Measurements from ENCODE around the gene TIGAR. TPM values are rescaled to one million over a fixed set of nuclear protein-coding genes. Genes with fewer than 3 reads are reported as not detected.
A peak's percentile ranks its signal among the peaks of the same experiment; 100 is the strongest.

Gene TIGAR
- polyA plus RNA-seq, 1 experiment = 28.8 TPM

DNA sequence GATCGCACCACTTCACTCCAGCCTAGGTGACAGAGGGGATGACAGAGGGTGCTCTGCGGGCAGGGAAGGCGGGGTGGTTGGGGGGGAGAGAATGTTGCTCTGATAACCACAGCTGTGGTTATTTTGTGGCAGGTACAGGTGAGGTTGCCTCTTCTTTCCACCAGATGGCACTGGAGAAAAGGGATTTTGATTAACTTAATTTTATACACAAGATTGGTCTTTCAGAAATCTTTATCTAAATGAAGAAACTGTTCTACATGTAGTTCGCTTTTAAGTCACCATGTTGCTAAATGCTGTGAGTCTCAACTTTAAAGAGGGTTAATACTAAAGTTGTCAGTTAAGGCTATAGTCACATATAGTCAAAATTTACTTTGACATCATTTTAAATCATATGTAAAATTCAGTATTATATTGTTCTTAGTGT, 32.8 kb downstream of the TIGAR start:
- CTCF ChIA-PET = interaction anchor here (0.7 kb wide), 1 partner anchor 162 kb away, joined by 5 read pairs; no protein-coding TSS in a partner anchor
- no peaks in the 10 kb centered on the region for H3K9me3 ChIP-seq (ENCODE audit: control insufficient read depth, insufficient read depth, low read length)
- H3K27ac ChIP-seq (ENCODE audit: low read depth, low read length) = no peak overlapping the region
- POLR2A ChIA-PET = no interaction called here
- no peaks in the 10 kb centered on the region for H3K27me3 ChIP-seq (ENCODE audit: control insufficient read depth, insufficient read depth, low read length)
- H3K4me3 ChIP-seq (ENCODE audit: low read depth, low read length) = no peak overlapping the region
- DNase-seq (ENCODE audit: low read depth, low spot score) = no peak
- TF ChIP-seq, protein P1, sequence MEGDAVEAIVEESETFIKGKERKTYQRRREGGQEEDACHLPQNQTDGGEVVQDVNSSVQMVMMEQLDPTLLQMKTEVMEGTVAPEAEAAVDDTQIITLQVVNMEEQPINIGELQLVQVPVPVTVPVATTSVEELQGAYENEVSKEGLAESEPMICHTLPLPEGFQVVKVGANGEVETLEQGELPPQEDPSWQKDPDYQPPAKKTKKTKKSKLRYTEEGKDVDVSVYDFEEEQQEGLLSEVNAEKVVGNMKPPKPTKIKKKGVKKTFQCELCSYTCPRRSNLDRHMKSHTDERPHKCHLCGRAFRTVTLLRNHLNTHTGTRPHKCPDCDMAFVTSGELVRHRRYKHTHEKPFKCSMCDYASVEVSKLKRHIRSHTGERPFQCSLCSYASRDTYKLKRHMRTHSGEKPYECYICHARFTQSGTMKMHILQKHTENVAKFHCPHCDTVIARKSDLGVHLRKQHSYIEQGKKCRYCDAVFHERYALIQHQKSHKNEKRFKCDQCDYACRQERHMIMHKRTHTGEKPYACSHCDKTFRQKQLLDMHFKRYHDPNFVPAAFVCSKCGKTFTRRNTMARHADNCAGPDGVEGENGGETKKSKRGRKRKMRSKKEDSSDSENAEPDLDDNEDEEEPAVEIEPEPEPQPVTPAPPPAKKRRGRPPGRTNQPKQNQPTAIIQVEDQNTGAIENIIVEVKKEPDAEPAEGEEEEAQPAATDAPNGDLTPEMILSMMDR (IDR thresholded peaks at IDR 0.05; ENCODE audit: low read depth, low read length) = peak; percentile 36

DNA sequence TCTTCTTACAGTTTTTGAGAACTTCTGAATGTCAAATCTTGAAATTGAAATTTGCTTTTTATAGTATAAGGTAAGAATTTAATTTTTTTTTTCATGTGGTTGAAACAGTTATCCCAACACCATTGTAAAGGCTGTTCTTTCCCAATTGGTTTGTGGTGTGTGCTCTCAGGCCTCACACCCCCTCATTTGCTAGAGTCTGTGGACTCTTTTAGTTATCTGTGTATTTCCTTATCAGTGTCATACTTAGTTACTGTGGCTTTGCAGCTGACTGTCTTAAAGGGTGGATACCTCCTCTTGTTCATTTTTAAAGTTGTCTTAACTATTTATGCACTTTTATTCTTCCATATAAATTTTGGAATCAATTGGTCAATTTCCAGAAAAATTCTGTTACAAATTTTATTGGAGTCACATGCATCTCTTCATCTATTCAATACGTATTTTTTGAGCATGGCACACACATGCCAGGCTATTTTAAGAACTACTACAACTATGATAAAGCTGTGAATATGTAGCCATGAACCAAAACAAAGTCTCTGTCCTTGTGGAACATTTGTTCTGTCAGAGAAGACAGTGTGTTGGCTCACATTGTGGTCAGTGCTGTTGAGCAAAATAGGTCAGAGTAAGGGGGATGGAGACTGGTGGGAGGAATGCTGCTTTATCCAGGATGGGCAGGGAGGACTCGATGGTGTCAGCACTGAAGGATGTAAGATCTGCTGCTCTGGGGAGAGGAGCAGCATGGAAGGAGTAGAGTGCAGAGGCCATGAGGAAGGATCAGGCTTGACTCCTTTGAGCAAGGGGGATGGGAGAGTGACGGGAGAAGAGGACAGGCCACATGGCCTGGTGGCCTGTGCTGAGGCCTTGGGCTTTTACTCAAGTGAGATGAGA, 34.4 kb downstream of the TIGAR start:
- no peaks in the 10 kb centered on the region for H3K27me3 ChIP-seq (ENCODE audit: control insufficient read depth, insufficient read depth, low read length)
- H3K4me3 ChIP-seq (ENCODE audit: low read depth, low read length) = no peak overlapping the region
- DNase-seq (ENCODE audit: low read depth, low spot score) = no peak
- no peak overlapping the region for H3K27ac ChIP-seq (ENCODE audit: low read depth, low read length)
- POLR2A ChIA-PET = no interaction called here
- CTCF ChIA-PET = no interaction called here
- no peaks in the 10 kb centered on the region for H3K9me3 ChIP-seq (ENCODE audit: control insufficient read depth, insufficient read depth, low read length)
- TF ChIP-seq, protein P1 (IDR thresholded peaks at IDR 0.05; ENCODE audit: low read depth, low read length) = no peak

DNA sequence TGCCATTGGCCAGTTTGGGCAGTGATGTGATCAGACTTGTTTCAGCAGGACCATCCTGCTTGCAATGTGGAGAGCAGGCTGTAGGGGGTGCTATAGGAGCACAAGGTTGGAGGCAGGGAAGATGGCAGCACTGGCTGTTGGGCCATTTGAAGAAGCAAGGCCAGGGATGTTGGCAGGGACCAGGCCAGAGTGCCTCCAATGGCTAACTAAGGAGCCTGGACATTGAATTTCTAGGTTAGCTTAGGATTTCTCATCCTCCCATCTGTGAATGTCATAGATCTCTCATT, 35.0 kb downstream of the TIGAR start:
- ChIA-PET POLR2A (no interaction called here), CTCF (no interaction called here)
- H3K27me3 ChIP-seq (ENCODE audit: control insufficient read depth, insufficient read depth, low read length) = no peaks in the 10 kb centered on the region
- H3K9me3 ChIP-seq (ENCODE audit: control insufficient read depth, insufficient read depth, low read length) = no peaks in the 10 kb centered on the region
- no peak overlapping the region for H3K4me3 ChIP-seq (ENCODE audit: low read depth, low read length)
- TF ChIP-seq, protein P1 (IDR thresholded peaks at IDR 0.05; ENCODE audit: low read depth, low read length) = peak; percentile 54
- no peak for DNase-seq (ENCODE audit: low read depth, low spot score)
- H3K27ac ChIP-seq (ENCODE audit: low read depth, low read length) = no peak overlapping the region

DNA sequence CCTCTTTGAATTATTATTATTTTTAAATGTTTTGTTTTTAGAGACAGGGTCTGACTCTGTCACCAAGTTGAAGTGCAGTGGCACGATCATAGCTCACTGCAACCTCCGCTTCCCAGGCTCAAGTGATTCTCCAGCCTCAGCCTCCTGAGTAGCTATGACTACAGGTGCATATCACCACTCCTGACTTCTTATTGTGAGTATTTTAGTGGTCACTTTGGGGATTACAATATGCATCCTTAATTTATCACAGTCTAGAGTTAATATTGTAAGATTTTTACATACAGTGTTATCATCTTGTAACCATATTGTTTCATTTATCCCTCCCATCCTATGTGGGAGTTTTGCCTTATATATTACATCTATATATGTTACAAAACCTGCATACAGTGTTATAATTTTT, 45.1 kb downstream of the TIGAR start:
- H3K4me3 ChIP-seq (ENCODE audit: low read depth, low read length) = no peak overlapping the region
- POLR2A ChIA-PET = no interaction called here
- DNase-seq (ENCODE audit: low read depth, low spot score) = no peak
- H3K9me3 ChIP-seq (ENCODE audit: control insufficient read depth, insufficient read depth, low read length) = peaks cover 5% of the 10 kb centered on the region; the same call in 1 of the 2 replicates
- peaks cover 5% of the 10 kb centered on the region for H3K27me3 ChIP-seq (ENCODE audit: control insufficient read depth, insufficient read depth, low read length)
- no peak overlapping the region for H3K27ac ChIP-seq (ENCODE audit: low read depth, low read length)
- CTCF ChIA-PET = interaction anchor here (1.1 kb wide), 1 partner anchor 391 kb away, joined by 3 read pairs; no protein-coding TSS in a partner anchor
- TF ChIP-seq, protein P1 (IDR thresholded peaks at IDR 0.05; ENCODE audit: low read depth, low read length) = no peak

DNA sequence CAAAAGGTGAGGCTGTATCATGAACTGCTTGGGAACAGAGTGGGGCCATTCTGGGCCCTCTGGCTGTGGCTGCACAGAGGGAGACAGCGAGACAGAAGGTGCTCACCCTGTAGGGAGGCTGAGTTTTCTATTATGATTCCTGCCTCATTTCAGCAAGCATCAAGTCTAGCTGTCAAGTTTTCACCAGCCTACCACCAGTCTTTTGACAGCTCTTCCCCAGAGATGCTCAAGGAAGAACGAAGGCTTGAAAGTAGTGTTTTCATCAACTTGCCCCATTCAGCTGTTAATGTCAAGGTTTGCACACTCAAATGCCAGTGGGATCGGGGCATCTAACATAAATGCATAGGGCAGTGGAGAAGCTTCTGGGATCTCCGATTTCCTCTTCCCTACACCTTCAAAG, 48.5 kb downstream of the TIGAR start:
- H3K27me3 ChIP-seq (ENCODE audit: control insufficient read depth, insufficient read depth, low read length) = peaks cover 5% of the 10 kb centered on the region
- POLR2A ChIA-PET = no interaction called here
- no peak for DNase-seq (ENCODE audit: low read depth, low spot score)
- no peak overlapping the region for H3K4me3 ChIP-seq (ENCODE audit: low read depth, low read length)
- TF ChIP-seq, protein P1 (IDR thresholded peaks at IDR 0.05; ENCODE audit: low read depth, low read length) = no peak
- H3K27ac ChIP-seq (ENCODE audit: low read depth, low read length) = no peak overlapping the region
- peaks cover 5% of the 10 kb centered on the region; the same call in 1 of the 2 replicates for H3K9me3 ChIP-seq (ENCODE audit: control insufficient read depth, insufficient read depth, low read length)
- CTCF ChIA-PET = interaction anchor here (0.6 kb wide), 2 partner anchors 52 to 150 kb away, joined by 3 to 6 read pairs; no protein-coding TSS in a partner anchor
